Ovary (tissue), 9 donors: ENCODE data around the gene TSPAN31. TPM values are rescaled to one million over a fixed set of nuclear protein-coding genes. Genes with fewer than 3 reads are reported as not detected.
"Not testable (repeated sequence)": the region's sequence is repeated elsewhere in the genome, so short reads cannot be mapped to it uniquely, and the experiment has no call there.

Source experiments
- DNase-seq, 5 donors: peaks; one replicate each; pipeline ENCODE4 v3.0.0-alpha.2; 2019 to 2020
- H3K27ac ChIP-seq, 2 donors: fragments of 200-600 bp; one replicate each; pipeline versions ENCODE4 v1.5.1 to v1.8.0; 2019 to 2022
- H3K27me3 ChIP-seq: fragments of 200-600 bp; one replicate; pipeline ENCODE4 v1.8.0; 2022
- H3K36me3 ChIP-seq: fragments of 200-600 bp; sonication (generic); one replicate; pipeline ENCODE4 v1.5.1; 2019
- H3K4me1 ChIP-seq: one replicate; pipeline ENCODE4 v1.8.1; 2013; ENCODE audit warnings: mild to moderate bottlenecking, moderate library complexity; ENCODE audit not compliant: insufficient read depth
- H3K4me3 ChIP-seq: fragments of 200-600 bp; sonication (generic); one replicate; pipeline ENCODE4 v1.5.1; 2017
- H3K9me3 ChIP-seq, 2 donors: fragments of 200-600 bp in 1 of 2; sonication (generic) in 1 of 2; one replicate each; pipeline versions ENCODE4 v1.5.1 to v1.8.1; 2013 to 2019; ENCODE audit warnings: mild to moderate bottlenecking in 1 of 2, moderate library complexity in 1 of 2
- EP300 ChIP-seq: sonication (generic); formaldehyde crosslinking; IDR thresholded peaks from one replicate; pipeline ENCODE4 v1.6.1; 2017; ENCODE audit warnings: antibody characterized with exemption
- POLR2A ChIP-seq: fragments of 450-650 bp; IDR thresholded peaks from one replicate; pipeline ENCODE4 v1.6.1; 2017; ENCODE audit warnings: antibody characterized with exemption, mild to moderate bottlenecking, moderate library complexity
- WGBS, 3 donors: extraction: QIAGEN DNeasy Blood & Tissue Kit in 1 of 3; methylation state at CpG; one replicate each; pipeline versions ENCODE4 v1.1.5 to v1.1.7; 2013 to 2017; 5-methylcytosine and 5-hydroxymethylcytosine counted together
- intact Hi-C, 4 donors: fragments of 100-400 bp; cut with DNase I; formaldehyde crosslinking; loops; one replicate each; pipeline versions ENCODE4 v1.11.0 to v1.15.1; 2022 to 2023
- polyA plus RNA-seq, 2 donors: library from polyadenylated mRNA; stranded (reverse); fragments of 200-250 nt in 1 of 2; fragments of 350-450 nt in 1 of 2; fragmentation: Illumina TruSeq in 1 of 2; extraction: RNeasy Lipid Tissue Mini Kit (QIAGEN cat#74804) in 1 of 2; gene quantifications; one replicate each; pipeline ENCODE4 v1.2.3, GENCODE V29; 2013 to 2014
- total RNA-seq, 7 donors: library from RNA; depleted of rRNA in 2 of 7; stranded (reverse); fragments of >200 nt in 2 of 7; fragmentation: NEBNext Ultra II Directional in 3 of 7; extraction: Animal tissue kit (Norgen Biotek cat#: 25700) in 3 of 7; gene quantifications; one replicate each; pipeline versions ENCODE4 v1.1.0 to v1.2.4, GENCODE V29; 2016 to 2023
- TF ChIP-seq, protein P1 (sequence below), 3 donors: fragments of 450-650 bp in 2 of 3; fragments of 200-600 bp in 1 of 3; IDR thresholded peaks; one replicate each; pipeline versions ENCODE4 v1.5.1 to v1.8.0; 2016 to 2022; ENCODE audit warnings: antibody characterized with exemption in 3 of 3, mild to moderate bottlenecking in 1 of 3
- donor health status: DM: no; HTN: no; CAD: no; lungs with moderate emphysema.
- donor health status: DM: no; HTN: no; CAD: no.
- donor health status: Bipolar disorder and iron deficiency.
- donor health status: DM: yes; HTN: yes; CAD: no.
- donor health status: DM: no; HTN: no; CAD: no.
- donor health status: DM: yes; HTN: yes; CAD: no.

Gene TSPAN31
- total and polyA plus RNA-seq, 9 donors, result 27.7 to 64.0 (median 43.9) TPM

DNA sequence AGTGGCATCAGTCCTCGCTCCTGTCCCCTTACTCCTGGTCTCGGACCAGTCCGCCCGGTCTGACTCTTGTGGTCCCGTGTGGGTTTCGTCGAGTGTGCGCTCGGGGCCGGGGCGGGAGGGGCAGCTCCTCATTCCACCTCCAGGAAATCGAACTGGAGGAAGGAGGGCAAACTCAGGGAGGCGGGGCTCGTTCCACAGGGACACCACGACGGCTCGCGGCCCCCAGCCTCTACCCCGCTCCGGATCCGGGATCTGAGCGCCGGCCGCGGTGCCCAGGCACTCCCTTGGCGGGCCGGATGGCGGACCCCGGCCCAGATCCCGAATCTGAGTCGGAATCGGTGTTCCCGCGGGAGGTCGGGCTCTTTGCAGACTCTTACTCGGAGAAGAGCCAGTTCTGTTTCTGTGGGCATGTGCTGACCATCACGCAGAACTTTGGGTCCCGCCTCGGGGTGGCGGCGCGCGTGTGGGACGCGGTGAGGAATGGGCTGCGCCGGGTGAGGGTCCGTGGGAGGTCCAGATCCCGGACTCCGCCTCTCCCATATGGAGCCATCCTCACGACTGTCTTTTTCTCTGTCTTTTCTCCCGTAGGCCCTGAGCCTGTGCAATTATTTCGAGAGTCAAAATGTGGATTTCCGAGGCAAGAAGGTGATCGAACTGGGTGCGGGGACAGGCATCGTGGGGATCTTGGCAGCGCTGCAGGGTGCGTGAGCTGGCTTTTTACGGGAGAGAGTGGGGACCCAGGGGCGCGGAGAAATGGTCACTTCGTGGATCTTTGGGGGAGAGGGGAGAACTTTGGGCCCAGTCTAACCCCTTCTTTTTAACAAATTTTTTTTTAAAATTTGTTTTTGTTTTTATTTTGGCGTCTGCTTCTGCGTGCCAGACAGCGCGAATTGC lies 27.8 kb downstream of the TSPAN31 start, which contains the start of gene EEF1AKMT3:
Gene EEF1AKMT3, plus strand, starts transcription at position 186 of the 894 bp plus-strand sequence. Its CDS starts 111 bp downstream, at position 297.
- Histone ChIP-seq H3K4me3 (peak within 1 kb of the TSS; percentile 86), H3K27ac (peak within 1 kb of the TSS; percentile 67 to 85), H3K27me3 (no peaks in the 10 kb centered on the region), H3K4me1 (peaks cover 2% of the 10 kb centered on the region), H3K9me3 (no peaks in the 10 kb centered on the region), H3K36me3 (no peaks in the 10 kb centered on the region)
- DNase-seq, result peak; percentile 64 to 77 (median 74)
- WGBS, 3 donors, result 0 to 1% (median 1%) methylated on average over 51 to 67 of the region's 67 CpGs
- TF ChIP-seq, protein P1, sequence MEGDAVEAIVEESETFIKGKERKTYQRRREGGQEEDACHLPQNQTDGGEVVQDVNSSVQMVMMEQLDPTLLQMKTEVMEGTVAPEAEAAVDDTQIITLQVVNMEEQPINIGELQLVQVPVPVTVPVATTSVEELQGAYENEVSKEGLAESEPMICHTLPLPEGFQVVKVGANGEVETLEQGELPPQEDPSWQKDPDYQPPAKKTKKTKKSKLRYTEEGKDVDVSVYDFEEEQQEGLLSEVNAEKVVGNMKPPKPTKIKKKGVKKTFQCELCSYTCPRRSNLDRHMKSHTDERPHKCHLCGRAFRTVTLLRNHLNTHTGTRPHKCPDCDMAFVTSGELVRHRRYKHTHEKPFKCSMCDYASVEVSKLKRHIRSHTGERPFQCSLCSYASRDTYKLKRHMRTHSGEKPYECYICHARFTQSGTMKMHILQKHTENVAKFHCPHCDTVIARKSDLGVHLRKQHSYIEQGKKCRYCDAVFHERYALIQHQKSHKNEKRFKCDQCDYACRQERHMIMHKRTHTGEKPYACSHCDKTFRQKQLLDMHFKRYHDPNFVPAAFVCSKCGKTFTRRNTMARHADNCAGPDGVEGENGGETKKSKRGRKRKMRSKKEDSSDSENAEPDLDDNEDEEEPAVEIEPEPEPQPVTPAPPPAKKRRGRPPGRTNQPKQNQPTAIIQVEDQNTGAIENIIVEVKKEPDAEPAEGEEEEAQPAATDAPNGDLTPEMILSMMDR (IDR thresholded peaks at IDR 0.05), result no peak
- TF ChIP-seq EP300 (no peak), POLR2A (no peak)
- intact Hi-C loops, result no loop called here

DNA sequence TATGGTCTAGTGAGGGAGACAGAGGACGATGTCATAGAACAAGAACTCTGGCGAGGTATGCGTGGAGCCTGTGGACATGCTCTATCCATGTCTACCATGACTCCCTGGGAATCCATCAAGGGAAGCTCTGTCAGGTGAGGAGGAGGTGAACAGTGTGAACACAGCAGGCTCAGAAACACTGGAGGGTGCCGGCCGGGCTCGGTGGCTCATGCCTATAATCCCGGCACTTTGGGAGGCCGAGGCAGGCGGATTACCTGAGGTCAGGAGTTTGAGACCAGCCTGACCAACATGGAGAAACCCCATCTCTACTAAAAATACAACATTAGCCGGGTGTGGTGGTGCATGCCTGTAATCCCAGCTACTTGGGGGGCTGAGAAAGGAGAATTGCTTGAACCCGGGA lies 29.8 kb downstream of the TSPAN31 start:
- WGBS, 3 donors, result 91 to 92% (median 91%) methylated on average over 11 of the region's 11 CpGs
- H3K27me3 ChIP-seq, H3K27ac ChIP-seq, H3K4me1 ChIP-seq, H3K4me3 ChIP-seq, intact Hi-C loops, DNase-seq, H3K9me3 ChIP-seq, H3K36me3 ChIP-seq: not testable (repeated sequence)

DNA sequence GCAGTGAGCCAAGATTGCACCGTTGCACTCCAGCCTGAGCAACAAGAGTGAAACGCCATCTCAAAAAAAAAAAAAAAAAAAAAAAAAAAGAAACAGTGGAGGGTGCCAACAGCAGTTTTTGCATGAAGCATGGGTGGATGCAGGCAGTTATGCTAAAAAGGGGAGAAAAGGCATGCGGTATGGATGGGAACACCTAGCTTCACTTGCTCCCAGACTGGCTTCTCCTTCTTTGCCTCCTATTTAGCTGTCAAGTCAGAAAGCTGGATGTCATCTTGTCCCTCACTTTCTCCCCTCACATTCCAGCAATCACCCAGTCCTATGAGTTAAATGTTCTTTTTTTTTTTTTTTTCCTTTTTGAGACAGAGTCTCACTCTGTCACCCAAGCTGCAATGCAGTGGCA lies 30.2 kb downstream of the TSPAN31 start:
- Histone ChIP-seq H3K36me3 (no peaks in the 10 kb centered on the region), H3K9me3 (no peaks in the 10 kb centered on the region), H3K27ac (no peak overlapping the region), H3K4me1 (peaks cover 2% of the 10 kb centered on the region), H3K27me3 (no peaks in the 10 kb centered on the region), H3K4me3 (no peak overlapping the region)
- 70 to 87% (median 73%) methylated on average over 3 of the region's 3 CpGs for WGBS, 3 donors
- TF ChIP-seq, protein P1 (IDR thresholded peaks at IDR 0.05), result no peak
- no peak for TF ChIP-seq POLR2A
- no peak for TF ChIP-seq EP300
- intact Hi-C loops, result no loop called here
- no peak for DNase-seq

DNA sequence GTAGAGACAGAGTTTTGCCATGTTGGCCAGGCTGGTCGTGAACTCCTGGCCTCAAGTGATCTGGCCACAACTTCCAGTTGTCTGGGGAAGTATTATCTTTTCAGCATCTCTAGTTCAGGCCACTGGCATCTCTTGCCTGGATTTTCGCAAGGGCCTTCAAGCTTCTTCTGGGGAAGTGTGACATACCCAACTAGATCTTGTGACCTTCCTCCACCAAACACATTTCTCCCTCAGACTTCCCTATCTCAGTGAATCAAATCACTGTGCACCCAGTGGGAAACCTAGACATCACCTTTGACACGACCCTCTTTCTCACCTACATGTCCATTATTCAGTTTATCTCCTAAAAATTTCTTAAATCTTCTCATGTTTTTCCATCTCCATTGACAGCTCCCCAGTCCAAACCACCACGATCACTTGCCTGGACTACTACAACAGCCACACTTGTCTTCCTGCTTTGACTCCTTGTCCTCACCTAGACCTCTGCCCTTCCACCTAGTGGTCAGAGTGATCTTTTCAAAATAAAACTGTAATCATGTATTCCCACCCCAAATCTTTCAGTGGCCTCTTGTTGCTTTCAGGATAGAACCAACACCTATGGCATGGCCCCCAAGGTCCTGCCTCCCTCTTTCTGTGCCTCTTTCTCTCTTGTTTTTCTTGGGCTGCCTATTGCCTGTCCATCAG lies 30.9 kb downstream of the TSPAN31 start:
- 83 to 85% (median 85%) methylated on average over 4 of the region's 4 CpGs for WGBS, 3 donors
- no peak for DNase-seq
- intact Hi-C loops, result no loop called here
- no peaks in the 10 kb centered on the region for H3K9me3 ChIP-seq
- no peaks in the 10 kb centered on the region for H3K36me3 ChIP-seq
- peaks cover 2% of the 10 kb centered on the region for H3K4me1 ChIP-seq
- H3K27ac ChIP-seq, result no peak overlapping the region
- H3K27me3 ChIP-seq, result no peaks in the 10 kb centered on the region
- no peak overlapping the region for H3K4me3 ChIP-seq
- TF ChIP-seq, protein P1 (IDR thresholded peaks at IDR 0.05), result no peak
- TF ChIP-seq EP300, result no peak
- TF ChIP-seq POLR2A, result no peak

DNA sequence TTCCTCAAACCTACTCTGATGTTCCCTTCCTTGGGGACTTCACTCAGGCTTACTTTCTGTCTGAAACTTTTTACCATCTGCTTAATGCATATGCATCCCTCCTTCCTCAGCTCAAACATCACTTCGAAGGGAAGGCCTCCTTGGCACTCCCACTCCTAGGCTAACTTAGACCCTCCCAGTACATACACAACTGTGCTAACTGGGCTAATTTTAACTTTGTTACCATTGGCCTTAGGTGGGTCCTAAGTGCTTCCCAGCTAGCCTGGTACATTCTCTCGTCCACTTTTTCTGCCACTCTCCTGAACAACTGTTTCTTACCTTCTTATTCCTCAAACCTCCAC lies 31.4 kb downstream of the TSPAN31 start:
- intact Hi-C loops, result no loop called here
- H3K4me1 ChIP-seq, result peaks cover 2% of the 10 kb centered on the region
- TF ChIP-seq, protein P1 (IDR thresholded peaks at IDR 0.05), result no peak
- TF ChIP-seq EP300, result no peak
- TF ChIP-seq POLR2A, result no peak
- DNase-seq, result no peak
- no peaks in the 10 kb centered on the region for H3K36me3 ChIP-seq
- WGBS, 3 donors, result 79 to 89% (median 88%) methylated on average over 2 of the region's 2 CpGs
- H3K27ac ChIP-seq, result no peak overlapping the region
- no peaks in the 10 kb centered on the region for H3K9me3 ChIP-seq
- no peak overlapping the region for H3K4me3 ChIP-seq
- H3K27me3 ChIP-seq, result no peaks in the 10 kb centered on the region
